Erythroblast (primary cell): ENCODE data around the gene N4BP3.

Experiments
- DNase-seq, 2 experiments: peaks; one replicate each; lab custom pipeline; 2025; lab: John Stamatoyannopoulos, UW
- GATA1 ChIP-seq: IDR thresholded peaks from 2 replicates; pipeline ENCODE4 v1.6.1; 2011; ENCODE audit warnings: low read depth, mild to moderate bottlenecking, control low read depth, low read length, moderate library complexity
- POLR2A ChIP-seq: IDR thresholded peaks from 2 replicates; pipeline ENCODE4 v1.6.1; 2011; ENCODE audit warnings: mild to moderate bottlenecking, low read length

The N4BP3 gene

GRCh38 chr5:178110511-178110910 is 2.8 kb upstream of the N4BP3 start:
- DNase-seq: no peak
- TF ChIP-seq POLR2A: no peak
- TF ChIP-seq GATA1: no peak

DNA sequence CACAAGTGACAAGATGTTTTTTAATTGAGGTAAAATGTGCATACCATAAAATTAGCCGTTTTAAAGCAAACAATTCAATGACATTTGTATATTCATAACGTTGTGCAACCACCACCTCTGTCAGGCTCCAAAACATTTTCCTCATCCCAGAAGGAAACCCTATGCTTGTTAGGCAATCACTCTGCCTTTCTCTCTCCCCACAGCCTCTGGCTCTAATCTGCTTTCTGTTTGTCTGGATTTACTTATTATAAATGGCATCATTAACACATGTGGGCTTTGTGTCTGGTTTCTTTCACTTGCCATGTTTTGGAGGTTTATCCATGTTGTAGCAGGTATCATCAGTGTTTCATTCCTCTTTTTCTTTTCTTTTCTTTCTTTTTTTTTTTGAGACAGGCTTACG is 1.4 kb upstream of the N4BP3 start:
- DNase-seq: no peak
- TF ChIP-seq POLR2A: no peak

DNA sequence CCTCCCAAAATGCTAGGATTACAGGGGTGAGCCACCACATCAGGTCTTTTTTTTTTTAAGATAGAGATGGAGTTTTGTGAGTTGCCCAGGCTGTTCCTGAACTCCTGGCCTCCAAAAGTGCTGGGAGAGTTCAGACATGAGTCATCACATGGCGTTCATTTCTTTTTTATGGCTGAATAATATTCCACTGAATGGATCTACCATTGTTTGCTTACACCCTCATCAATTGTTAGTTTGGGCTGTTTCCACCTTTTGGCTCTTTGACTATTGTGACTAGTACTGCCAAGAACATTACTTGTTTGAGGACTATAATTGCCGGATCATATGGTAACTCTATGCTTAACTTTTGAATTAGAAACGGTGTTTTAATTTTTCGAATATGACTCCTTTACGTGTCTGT is 787 bp upstream of the N4BP3 start:
- TF ChIP-seq GATA1: no peak
- no peak for TF ChIP-seq POLR2A
- no peak for DNase-seq

DNA sequence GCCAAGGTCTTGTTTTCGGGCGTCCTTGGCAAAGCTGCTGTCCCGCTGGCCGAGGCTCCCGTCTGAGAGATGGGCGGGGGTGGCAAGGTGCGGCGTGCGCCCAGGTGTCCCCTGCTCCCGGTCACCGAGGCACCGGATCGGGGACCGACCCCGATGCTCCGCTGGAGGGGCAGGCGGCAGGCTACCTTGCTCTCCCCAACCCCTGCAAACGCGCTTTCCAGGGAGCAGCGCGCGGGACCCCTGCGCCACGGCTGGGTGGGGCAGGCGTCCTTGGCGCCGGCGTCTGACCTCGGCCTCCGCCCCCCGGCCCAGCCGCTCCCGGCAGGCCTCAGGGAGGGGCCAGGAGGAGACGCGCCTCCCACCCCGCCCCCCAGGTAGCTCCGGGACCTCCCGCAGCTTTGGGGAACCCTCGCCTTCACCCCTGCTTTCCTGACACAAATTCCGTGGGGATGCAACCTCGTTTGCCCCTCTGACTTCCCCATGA is 551 bp downstream of the N4BP3 start:
- no peak for TF ChIP-seq GATA1
- TF ChIP-seq POLR2A: no peak
- DNase-seq: no peak

DNA sequence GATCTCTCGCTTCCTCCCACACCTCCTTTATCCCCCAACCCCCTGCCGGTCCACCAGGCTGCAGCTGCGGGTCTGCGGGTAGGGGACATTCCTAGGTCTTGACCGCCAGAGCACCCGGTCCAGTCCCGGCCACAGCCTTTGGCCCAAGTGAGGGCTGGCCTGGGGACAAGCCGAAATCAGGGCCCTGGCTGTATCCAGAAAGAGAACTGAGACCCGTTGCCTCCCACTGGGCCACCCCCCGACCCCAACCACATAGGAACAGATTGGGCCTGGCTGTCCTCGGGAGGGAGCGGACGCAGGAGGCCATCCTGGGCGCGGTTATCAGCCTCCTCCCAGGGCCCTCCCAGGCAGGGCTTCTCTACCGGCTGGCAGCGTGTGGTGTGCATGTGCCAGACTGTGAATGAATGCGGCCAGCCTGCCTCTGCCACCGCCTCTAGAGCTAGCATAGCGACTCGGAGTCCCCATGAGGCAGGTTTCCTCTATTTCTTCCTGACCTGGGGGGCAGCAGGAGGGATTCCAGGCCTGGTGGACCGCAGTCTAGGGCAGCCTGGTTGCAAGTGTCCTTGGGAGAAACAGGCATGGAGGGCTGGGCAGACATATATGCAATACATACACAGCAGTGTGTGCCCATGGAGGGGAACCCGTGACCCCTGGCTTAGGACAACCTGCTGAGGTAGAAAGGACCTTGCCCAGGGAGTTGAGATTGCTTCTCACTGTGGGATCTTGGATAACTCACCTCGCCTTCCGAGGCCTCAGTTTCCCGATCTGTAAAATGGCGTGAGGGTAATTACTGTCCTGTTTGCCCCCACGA is 1.2 kb downstream of the N4BP3 start:
- no peak for TF ChIP-seq GATA1
- no peak for TF ChIP-seq POLR2A
- DNase-seq: peak; percentile 22 to 27

GRCh38 chr5:178115136-178115813 is 1.9 kb downstream of the N4BP3 start:
- DNase-seq: no peak
- TF ChIP-seq POLR2A (no peak), GATA1 (no peak)

- DNase-seq: no peak
- no peak for TF ChIP-seq POLR2A
- TF ChIP-seq GATA1: no peak
Measured at GRCh38 chr5:178115814-178116142, 2.4 kb downstream of the N4BP3 start.

DNA sequence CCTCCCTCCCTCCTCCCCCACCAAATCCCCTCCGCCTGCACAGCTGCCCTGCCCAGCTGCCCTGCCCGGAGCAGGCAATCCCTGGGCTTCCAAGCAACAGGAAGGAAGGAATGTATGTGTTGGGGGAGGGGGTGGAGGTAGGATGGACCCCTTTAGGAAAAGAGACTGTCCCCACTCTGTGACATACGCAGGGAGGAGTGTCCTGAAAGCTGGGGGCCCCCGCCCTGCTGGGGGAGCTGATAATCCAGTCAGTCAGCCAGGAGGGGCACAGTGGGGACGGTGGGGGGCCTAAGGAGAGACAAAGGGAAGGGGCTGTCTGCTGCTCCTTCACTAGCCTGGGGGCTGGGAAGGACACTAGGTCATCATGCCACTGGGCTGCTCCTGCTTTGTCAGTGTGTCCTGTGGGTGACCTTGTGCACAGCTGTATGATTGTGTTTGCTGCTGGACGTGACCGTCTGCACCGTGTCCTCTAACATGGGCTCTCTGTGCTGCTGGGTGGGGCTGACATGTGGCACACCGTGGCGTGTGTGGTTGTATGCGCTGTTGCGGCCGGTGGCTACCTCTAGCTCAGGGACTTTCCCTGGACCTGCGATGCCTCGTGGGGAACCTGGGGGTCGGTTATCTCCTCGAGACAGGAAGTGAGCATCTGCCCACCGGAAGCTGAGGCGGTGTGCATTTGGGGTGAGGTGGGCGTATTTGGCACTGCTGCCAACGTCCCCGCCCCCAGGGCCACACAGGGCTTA is 3.0 kb downstream of the N4BP3 start:
- TF ChIP-seq POLR2A (no peak), GATA1 (no peak)

GRCh38 chr5:178117923-178118701 is 4.8 kb downstream of the N4BP3 start:
- TF ChIP-seq GATA1: no peak
- TF ChIP-seq POLR2A: no peak
- DNase-seq: no peak

More for the DNA sequence above, 3.0 kb downstream of the N4BP3 start:
- peak; percentile 48 to 53 for DNase-seq

GRCh38 chr5:178119915-178120606 is 6.7 kb downstream of the N4BP3 start:
- TF ChIP-seq POLR2A: no peak
- no peak for TF ChIP-seq GATA1
- DNase-seq: no peak

- TF ChIP-seq GATA1: no peak
- no peak for TF ChIP-seq POLR2A
- DNase-seq: peak; percentile 68 to 71
Measured at GRCh38 chr5:178120607-178121357, 7.5 kb downstream of the N4BP3 start.
